Measurements from ENCODE around the gene GNPAT. TPM values are rescaled to one million over a fixed set of nuclear protein-coding genes. Genes with fewer than 3 reads are reported as not detected.

The GNPAT gene
- total and polyA plus RNA-seq, 2 experiments from 2014 or later, result 32.8 to 45.4 TPM

- peaks cover 77% of the 10 kb centered on the region for H3K27me3 Mint-ChIP-seq (ENCODE audit: insufficient read depth, low read depth, poor library complexity)
- Histone ChIP-seq H3K27me3 (ENCODE audit: insufficient read depth) (peaks cover 70% of the 10 kb centered on the region), H3F3A (replicated peaks; ENCODE audit: low read depth) (no peaks in the 10 kb centered on the region), H3K4me2 (no peak overlapping the region), H3K79me2 (replicated peaks; ENCODE audit: insufficient read depth) (no peaks in the 10 kb centered on the region), H3K4me1 (ENCODE audit: insufficient read depth) (peaks cover 4% of the 10 kb centered on the region; the same call in 1 of the 2 replicates), H4K20me1 (replicated peaks; ENCODE audit: insufficient read depth) (peaks cover 5% of the 10 kb centered on the region), H2AFZ (no peak overlapping the region), H3K9me2 (ENCODE audit: insufficient read depth) (no peaks in the 10 kb centered on the region), H3K4me3 (no peak overlapping the region), H3K36me3 (ENCODE audit: insufficient read depth) (no peaks in the 10 kb centered on the region), H3K27ac (ENCODE audit: low read depth) (no peak overlapping the region)
- H3K27ac Mint-ChIP-seq, result no peak overlapping the region
- H3K9me3 Mint-ChIP-seq, result no peaks in the 10 kb centered on the region
- TF ChIP-seq EZH2phosphoT487 (IDR thresholded peaks at IDR 0.05; ENCODE audit: unreplicated experiment) (no peak), STAT1 (IDR thresholded peaks at IDR 0.05; ENCODE audit: unreplicated experiment) (no peak), REST (IDR thresholded peaks at IDR 0.05; ENCODE audit: unreplicated experiment) (no peak), ZNF331 (CRISPR knock-in tag; IDR thresholded peaks at IDR 0.05; ENCODE audit: low read depth) (no peak), POLR2AphosphoS5 (IDR thresholded peaks at IDR 0.05; ENCODE audit: low read depth) (no peak), CREB1 (CRISPR knock-in tag; IDR thresholded peaks at IDR 0.05; ENCODE audit: low read depth) (no peak), NANOG (IDR thresholded peaks at IDR 0.05; ENCODE audit: borderline replicate concordance) (no peak), JUNB (IDR thresholded peaks at IDR 0.05; ENCODE audit: unreplicated experiment) (no peak), CTCF (conservative IDR thresholded peaks at IDR 0.05; ENCODE audit: low read depth in 2 of 2) (no peak), ETS1 (IDR thresholded peaks at IDR 0.05) (no peak), ZNF462 (CRISPR knock-in tag; IDR thresholded peaks at IDR 0.05) (no peak), ZNF114 (CRISPR knock-in tag; IDR thresholded peaks at IDR 0.05) (no peak), EZH2 (IDR thresholded peaks at IDR 0.05; ENCODE audit: low read depth, unreplicated experiment) (no peak)
- H3K4me1 Mint-ChIP-seq, result peaks cover 20% of the 10 kb centered on the region; the same call in 2 of the 3 replicates
- no peak for ATAC-seq
- H3K36me3 Mint-ChIP-seq (ENCODE audit: low read depth), result no peaks in the 10 kb centered on the region
- no peak for DNase-seq (ENCODE audit: low spot score)
- no peak overlapping the region for H3K4me3 Mint-ChIP-seq
Observed at GRCh38 chr1:231215681-231216385, 25.2 kb upstream of the GNPAT start.

Data from GM23338 (cell line).